ENCODE data around the gene H2BK1.

- TF ChIP-seq, protein P1, sequence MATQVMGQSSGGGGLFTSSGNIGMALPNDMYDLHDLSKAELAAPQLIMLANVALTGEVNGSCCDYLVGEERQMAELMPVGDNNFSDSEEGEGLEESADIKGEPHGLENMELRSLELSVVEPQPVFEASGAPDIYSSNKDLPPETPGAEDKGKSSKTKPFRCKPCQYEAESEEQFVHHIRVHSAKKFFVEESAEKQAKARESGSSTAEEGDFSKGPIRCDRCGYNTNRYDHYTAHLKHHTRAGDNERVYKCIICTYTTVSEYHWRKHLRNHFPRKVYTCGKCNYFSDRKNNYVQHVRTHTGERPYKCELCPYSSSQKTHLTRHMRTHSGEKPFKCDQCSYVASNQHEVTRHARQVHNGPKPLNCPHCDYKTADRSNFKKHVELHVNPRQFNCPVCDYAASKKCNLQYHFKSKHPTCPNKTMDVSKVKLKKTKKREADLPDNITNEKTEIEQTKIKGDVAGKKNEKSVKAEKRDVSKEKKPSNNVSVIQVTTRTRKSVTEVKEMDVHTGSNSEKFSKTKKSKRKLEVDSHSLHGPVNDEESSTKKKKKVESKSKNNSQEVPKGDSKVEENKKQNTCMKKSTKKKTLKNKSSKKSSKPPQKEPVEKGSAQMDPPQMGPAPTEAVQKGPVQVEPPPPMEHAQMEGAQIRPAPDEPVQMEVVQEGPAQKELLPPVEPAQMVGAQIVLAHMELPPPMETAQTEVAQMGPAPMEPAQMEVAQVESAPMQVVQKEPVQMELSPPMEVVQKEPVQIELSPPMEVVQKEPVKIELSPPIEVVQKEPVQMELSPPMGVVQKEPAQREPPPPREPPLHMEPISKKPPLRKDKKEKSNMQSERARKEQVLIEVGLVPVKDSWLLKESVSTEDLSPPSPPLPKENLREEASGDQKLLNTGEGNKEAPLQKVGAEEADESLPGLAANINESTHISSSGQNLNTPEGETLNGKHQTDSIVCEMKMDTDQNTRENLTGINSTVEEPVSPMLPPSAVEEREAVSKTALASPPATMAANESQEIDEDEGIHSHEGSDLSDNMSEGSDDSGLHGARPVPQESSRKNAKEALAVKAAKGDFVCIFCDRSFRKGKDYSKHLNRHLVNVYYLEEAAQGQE (IDR thresholded peaks at IDR 0.05; ENCODE audit: insufficient read depth in 1 of 2, low read depth in 2 of 2, low read length in 1 of 2), result no peak
- TF ChIP-seq, protein P2, sequence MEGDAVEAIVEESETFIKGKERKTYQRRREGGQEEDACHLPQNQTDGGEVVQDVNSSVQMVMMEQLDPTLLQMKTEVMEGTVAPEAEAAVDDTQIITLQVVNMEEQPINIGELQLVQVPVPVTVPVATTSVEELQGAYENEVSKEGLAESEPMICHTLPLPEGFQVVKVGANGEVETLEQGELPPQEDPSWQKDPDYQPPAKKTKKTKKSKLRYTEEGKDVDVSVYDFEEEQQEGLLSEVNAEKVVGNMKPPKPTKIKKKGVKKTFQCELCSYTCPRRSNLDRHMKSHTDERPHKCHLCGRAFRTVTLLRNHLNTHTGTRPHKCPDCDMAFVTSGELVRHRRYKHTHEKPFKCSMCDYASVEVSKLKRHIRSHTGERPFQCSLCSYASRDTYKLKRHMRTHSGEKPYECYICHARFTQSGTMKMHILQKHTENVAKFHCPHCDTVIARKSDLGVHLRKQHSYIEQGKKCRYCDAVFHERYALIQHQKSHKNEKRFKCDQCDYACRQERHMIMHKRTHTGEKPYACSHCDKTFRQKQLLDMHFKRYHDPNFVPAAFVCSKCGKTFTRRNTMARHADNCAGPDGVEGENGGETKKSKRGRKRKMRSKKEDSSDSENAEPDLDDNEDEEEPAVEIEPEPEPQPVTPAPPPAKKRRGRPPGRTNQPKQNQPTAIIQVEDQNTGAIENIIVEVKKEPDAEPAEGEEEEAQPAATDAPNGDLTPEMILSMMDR (IDR thresholded peaks at IDR 0.05), result no peak
- TF ChIP-seq POLR2AphosphoS5 (IDR thresholded peaks at IDR 0.05; ENCODE audit: low read depth, low read length), result no peak
- TF ChIP-seq TCF7L2 (IDR thresholded peaks at IDR 0.05; ENCODE audit: low read depth, low read length), result no peak
These were observed 38.9 kb upstream of the H2BK1 start for GRCh38 chr7:151249034-151249731.

Measured in Panc1 (cell line).